Hematopoietic multipotent progenitor cell (in vitro differentiated cells): ENCODE data around the gene NEMP1. TPM values are rescaled to one million over a fixed set of nuclear protein-coding genes. Genes with fewer than 3 reads are reported as not detected.
A peak's percentile ranks its signal among the peaks of the same experiment; 100 is the strongest.
"Not testable (repeated sequence)": the region's sequence is repeated elsewhere in the genome, so short reads cannot be mapped to it uniquely, and the experiment has no call there.

Experiments used
- DNase-seq, 3 donors: peaks; one replicate each; pipeline ENCODE4 v3.0.0-alpha.2; 2011 to 2015; ENCODE audit warnings: low read depth in 2 of 3, low spot score in 2 of 3
- total RNA-seq: library from RNA; depleted of rRNA; stranded (reverse); fragments of >200 nt; gene quantifications from one replicate; pipeline ENCODE4 v1.2.3, GENCODE V29; 2012

Gene NEMP1
- total RNA-seq, 1 donor, result 8.6 TPM

- no peak for DNase-seq
Observed at GRCh38 chr12:57031789-57032188, 46.8 kb downstream of the NEMP1 start.

DNA sequence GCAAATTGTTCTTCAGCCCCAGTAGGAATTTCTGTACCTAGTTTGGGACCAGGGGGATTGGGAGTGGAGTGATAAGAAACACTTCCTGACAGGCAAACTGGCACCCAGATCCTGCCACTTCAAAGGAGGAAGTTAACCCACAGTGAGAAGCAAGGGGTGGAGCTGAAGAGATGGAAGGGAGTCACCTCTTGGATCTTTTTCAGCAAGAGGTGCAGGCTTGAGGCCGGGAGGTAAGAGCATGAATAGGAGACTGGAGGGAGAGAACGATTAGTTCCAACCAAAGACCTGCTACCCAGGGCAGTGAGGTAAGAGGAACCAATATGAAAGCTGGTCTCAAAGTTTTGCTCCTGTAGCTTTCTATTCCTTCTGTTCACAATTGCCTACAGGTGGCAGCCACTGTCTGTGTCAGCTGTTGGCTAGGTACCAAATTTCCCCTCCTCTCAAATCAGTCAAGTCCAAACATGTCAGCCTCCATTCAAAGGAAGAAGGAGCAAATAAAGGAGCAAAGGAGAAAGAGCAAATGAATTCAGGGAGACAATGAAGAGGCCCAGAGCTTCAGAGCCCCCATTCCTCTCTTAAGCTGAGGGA is 47.4 kb downstream of the NEMP1 start:
- DNase-seq, result peak in 2 of 3 donors; percentile 32 to 56

- DNase-seq, result no peak
Observed at GRCh38 chr12:57029457-57029856, 49.1 kb downstream of the NEMP1 start.

DNA sequence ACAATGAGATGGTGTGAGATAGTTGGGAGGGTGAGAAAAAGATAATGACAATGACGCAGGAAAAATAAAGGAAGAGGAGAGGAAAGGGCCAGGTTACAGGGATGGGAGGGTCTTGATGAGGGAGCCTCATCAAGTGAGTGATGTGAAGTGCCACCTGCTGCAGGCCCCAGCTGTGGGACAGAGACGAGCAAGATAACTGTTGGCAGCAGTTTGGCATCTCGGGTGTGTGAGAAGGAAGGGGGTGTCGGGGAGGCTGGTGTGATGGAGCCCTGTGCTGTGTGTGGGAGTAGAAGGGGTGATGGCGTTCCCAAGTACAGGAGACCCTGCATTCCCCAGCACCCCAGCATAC is 50.8 kb downstream of the NEMP1 start:
- DNase-seq, result no peak

DNA sequence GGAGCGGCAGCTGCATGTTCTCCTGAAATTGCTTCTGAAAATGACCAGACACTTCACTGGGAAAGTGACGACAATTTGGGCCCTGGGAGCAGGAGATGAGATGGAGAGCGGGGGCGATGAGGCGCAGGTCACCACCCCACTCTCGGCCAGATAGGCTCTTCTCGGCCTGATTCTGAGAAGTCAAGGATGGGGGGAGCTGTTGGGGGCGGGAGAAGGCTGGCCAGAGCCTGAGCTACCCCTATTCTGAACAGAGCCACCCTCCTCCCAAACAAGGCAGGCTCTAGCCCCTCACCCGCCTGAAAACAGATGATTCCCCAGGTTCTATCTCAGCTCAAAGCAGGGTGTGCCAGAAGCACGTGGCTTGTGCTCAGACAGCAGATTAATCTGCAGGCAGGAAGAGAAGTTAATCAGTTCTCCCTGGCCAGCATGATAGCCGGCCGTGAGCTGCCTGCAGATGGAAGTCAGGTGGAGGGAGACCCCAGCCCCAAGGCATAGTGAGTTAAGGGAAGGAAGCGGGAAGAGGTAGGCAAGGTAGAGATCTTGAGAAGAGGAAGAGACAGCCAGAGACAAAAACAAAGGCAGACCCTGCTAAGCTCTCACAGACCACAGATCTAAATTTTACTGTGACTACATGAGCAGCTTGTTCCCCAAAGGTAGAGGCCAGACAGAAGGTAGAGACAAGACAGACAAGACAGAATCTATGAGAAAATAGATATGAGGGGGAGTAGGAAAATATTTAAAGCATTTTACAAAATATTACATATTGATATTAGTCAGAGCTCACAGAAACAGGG is 51.4 kb downstream of the NEMP1 start:
- DNase-seq, result no peak

- DNase-seq, result no peak
Observed at GRCh38 chr12:57025196-57025595, 53.4 kb downstream of the NEMP1 start.

GRCh38 chr12:57022324-57022723 is 56.3 kb downstream of the NEMP1 start:
- DNase-seq, result not testable (repeated sequence)

- DNase-seq, result no peak
Observed at GRCh38 chr12:57019983-57020719, 58.4 kb downstream of the NEMP1 start.

- no peak for DNase-seq
Observed at GRCh38 chr12:57018906-57019305, 59.7 kb downstream of the NEMP1 start.

- DNase-seq, result not testable (repeated sequence)
Observed at GRCh38 chr12:57018353-57018752, 60.2 kb downstream of the NEMP1 start.

DNA sequence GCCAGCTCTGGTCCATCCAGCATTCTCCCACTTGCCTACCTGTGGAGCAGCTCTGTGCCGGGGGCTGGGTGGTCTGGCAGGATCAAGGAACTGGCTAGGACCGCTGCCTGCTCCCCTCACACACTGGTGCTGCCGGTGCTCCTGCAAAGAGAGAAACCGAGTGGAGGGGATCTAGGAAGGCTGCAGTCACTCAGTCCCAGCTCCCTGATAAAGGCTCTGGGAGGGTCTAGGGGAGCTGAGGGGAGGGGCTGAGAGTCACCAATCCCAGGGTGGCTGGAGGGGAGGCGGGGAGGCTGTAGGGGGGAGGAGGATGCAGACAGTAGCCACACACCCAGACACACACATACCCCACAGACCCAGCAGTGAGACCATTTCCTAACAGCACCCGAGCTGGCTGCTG is 62.2 kb downstream of the NEMP1 start, which contains the start of gene TAC3:
TAC3 (minus strand) TSS at position 182 of the 400 bp plus-strand sequence. CDS start 732 bp downstream, outside the sequence.
- no peak for DNase-seq

- DNase-seq, result no peak
Observed at GRCh38 chr12:57012600-57013465, 65.8 kb downstream of the NEMP1 start.

DNA sequence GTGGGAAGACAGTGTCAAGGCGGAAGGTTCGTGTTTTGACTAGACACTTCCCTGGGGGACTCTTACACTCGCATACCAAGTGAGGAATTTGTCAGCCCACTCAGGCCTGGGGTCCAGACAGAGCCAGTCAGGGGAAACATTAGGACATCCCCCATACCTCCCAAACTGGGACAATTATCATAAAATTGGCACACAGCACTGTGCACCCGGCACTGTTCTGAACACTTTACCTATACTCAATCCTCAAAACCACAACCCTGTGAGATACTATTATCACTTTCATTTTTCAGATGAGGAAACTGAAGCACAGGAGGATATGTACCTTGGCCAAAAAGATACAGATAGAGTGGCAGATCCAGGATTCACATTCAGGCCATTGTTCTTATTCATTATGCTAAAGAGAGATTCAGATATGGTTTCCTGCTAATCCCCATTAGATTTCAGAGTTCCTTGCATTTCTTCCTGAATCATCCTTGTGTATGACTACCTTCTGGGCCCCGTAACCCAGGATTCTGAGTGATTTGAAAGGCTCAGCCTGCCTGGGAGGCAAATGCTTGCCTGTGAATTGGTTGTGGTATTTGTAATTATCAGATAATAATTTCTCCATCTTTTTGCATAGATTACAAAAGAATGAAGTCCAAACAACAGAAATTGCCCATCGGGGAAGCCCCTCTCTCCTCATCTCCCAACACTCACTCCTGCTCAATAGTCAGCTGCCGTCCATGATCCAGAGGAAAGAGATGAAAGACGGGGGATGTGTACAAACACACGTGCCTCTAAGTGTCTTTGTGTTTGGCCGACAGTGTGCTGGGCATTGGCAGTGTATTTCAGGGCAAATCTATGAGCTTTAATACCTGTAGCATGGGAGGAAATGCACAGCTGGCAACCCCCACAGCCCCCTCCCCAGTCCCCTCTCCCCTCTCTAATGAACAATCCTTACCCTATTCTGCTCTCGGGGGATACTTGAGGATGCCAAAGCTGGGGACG is 66.9 kb downstream of the NEMP1 start:
- DNase-seq, result no peak

DNA sequence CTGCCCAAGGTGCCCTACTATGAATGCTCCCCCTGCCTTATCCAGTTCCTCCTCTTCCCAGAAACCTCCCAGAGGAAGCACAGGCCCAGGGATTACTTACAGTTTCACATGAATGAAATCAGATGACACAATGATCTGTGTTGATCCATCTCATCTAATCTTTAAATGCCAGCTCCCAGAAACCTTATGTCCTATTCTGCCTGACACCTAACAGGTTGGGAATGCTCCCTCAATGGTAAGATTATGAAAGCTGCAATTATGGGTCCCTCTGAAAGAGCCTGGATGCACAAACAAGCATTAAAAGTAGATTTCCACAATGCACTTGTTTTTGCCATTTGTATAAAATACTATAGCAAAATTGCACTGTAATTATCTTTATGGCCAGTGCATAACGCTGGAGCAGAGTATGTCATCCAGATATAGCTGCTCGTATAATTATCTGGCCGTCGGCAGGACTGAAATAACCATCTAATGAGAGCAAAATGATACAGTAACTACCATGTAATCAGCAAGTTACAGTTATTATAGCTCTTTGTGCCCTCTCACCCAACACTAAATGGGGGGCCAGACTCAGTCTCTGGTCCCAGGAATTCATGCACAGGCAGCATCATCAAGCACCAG is 67.9 kb downstream of the NEMP1 start:
- DNase-seq, result no peak

- DNase-seq, result no peak
Observed at GRCh38 chr12:57009949-57010626, 68.5 kb downstream of the NEMP1 start.

- DNase-seq, result peak in 2 of 3 donors; percentile 57 to 81
Observed at GRCh38 chr12:57008178-57008577, 70.4 kb downstream of the NEMP1 start.

DNA sequence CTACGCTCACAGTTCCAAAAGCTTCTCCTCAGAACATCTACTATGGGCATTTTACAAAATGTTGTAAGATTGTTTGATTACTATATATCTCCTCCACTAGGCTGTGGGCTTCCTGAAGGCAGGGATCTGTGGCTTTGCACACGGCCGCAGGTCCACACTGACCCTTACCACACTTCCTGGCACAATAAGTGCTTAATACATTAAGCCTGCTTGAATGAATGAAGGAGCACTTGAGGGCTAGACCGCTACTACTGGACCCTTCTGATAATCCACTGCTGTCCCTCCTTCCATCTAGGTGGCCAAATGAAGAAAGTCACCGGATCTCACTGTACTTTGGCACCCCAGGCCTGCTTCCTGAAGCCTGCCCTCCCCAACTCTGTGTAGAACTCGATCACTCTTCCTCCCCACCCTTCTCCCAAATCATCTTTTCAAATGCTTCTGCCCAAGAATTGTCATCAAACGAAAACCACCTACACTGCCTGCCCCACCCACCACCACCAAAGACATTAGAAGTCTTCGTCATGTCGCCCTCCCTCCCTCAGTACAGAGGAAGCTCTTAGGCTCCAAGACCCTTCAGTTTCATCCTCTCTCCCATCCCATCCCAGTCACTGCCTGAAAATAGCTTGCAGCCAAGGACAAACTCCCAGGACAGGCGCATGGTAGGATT is 71.6 kb downstream of the NEMP1 start:
- no peak for DNase-seq
